CD4-positive, alpha-beta memory T cell (primary cell): ENCODE results near the gene MAPK9. TPM values are rescaled to one million over a fixed set of nuclear protein-coding genes. Genes with fewer than 3 reads are reported as not detected.

Experiments
- CTCF ChIA-PET: fragments of 350-600 bp; sonication (Branson Sonifier 250); formaldehyde crosslinking; loops from one replicate; lab custom pipeline; 2021; ENCODE audit warnings: inconsistent platforms; ENCODE audit not compliant: partially characterized antibody; lab: Charles Lee
- POLR2A ChIA-PET: fragments of 350-600 bp; sonication (Branson Sonifier 250); formaldehyde crosslinking; loops from one replicate; lab custom pipeline; 2021; ENCODE audit not compliant: partially characterized antibody; lab: Charles Lee
- DNase-seq, 5 donors: peaks; one replicate each; pipeline versions ENCODE4 v3.0.0 to v3.0.0-alpha.2; 2020 to 2022; ENCODE audit warnings: mixed read lengths in 1 of 5
- H3K27ac ChIP-seq: one replicate; pipeline ENCODE4 v1.7.0; 2013; ENCODE audit warnings: low read depth, low read length
- H3K27me3 ChIP-seq: 2 replicates; pipeline ENCODE4 v1.7.0; 2013; ENCODE audit warnings: mild to moderate bottlenecking, low read length, moderate library complexity; ENCODE audit not compliant: insufficient read depth
- H3K36me3 ChIP-seq: 2 replicates; pipeline ENCODE4 v1.7.0; 2013; ENCODE audit warnings: mild to moderate bottlenecking, low read length, moderate library complexity; ENCODE audit not compliant: insufficient read depth
- H3K4me1 ChIP-seq: 2 replicates; pipeline ENCODE4 v1.7.0; 2013; ENCODE audit warnings: mild to moderate bottlenecking, low read length, moderate library complexity; ENCODE audit not compliant: insufficient read depth
- H3K4me3 ChIP-seq, 2 donors: one replicate each; pipeline ENCODE4 v1.7.0; 2013; ENCODE audit warnings: low read length in 2 of 2, mild to moderate bottlenecking in 1 of 2
- H3K9me3 ChIP-seq, 2 donors: one replicate each; pipeline ENCODE4 v1.7.0; 2013; ENCODE audit warnings: low read length in 2 of 2, control low read depth in 1 of 2; ENCODE audit not compliant: control insufficient read depth in 1 of 2
- H3K27ac Mint-ChIP-seq, 7 donors: one replicate each; pipeline ENCODE4 v1.8.0; 2020 to 2021; ENCODE audit warnings: mixed read lengths in 7 of 7, mild to moderate bottlenecking in 6 of 7, inconsistent platforms in 3 of 7, moderate library complexity in 3 of 7
- H3K27me3 Mint-ChIP-seq, 2 donors: one replicate each; pipeline ENCODE4 v1.8.0; 2020 to 2021; ENCODE audit warnings: mixed read lengths in 2 of 2
- H3K36me3 Mint-ChIP-seq, 2 donors: one replicate each; pipeline ENCODE4 v1.8.0; 2020 to 2021; ENCODE audit warnings: mixed read lengths in 2 of 2, inconsistent platforms in 1 of 2, mild to moderate bottlenecking in 1 of 2
- H3K4me1 Mint-ChIP-seq, 4 donors: one replicate each; pipeline ENCODE4 v1.8.0; 2020 to 2021; ENCODE audit warnings: mixed read lengths in 4 of 4, mild to moderate bottlenecking in 1 of 4
- H3K4me3 Mint-ChIP-seq, 8 donors: one replicate each; pipeline ENCODE4 v1.8.0; 2020 to 2021; ENCODE audit warnings: mixed read lengths in 8 of 8, mild to moderate bottlenecking in 7 of 8, moderate library complexity in 6 of 8, inconsistent platforms in 3 of 8
- H3K9me3 Mint-ChIP-seq, 8 donors: one replicate each; pipeline ENCODE4 v1.8.0; 2020 to 2021; ENCODE audit warnings: mixed read lengths in 8 of 8, mild to moderate bottlenecking in 5 of 8, inconsistent platforms in 3 of 8, moderate library complexity in 1 of 8
- intact Hi-C: fragments of 100-400 bp; cut with micrococcal nuclease; formaldehyde crosslinking; loops from one replicate; pipeline ENCODE4 v1.15.1; 2023
- polyA plus RNA-seq, 2 donors: library from polyadenylated mRNA; unstranded; fragments of 300-500 nt; fragmentation: Illumina TruSeq; gene quantifications; one replicate each; pipeline ENCODE4 v1.2.3, GENCODE V29; 2021
- total RNA-seq, 2 experiments: library from RNA; stranded (reverse); gene quantifications; one replicate each; pipeline ENCODE4 v1.2.3, GENCODE V29; 2021

The MAPK9 gene
- total and polyA plus RNA-seq, 4 experiments from 2014 or later: 21.8 to 39.1 (median 35.1) TPM

DNA sequence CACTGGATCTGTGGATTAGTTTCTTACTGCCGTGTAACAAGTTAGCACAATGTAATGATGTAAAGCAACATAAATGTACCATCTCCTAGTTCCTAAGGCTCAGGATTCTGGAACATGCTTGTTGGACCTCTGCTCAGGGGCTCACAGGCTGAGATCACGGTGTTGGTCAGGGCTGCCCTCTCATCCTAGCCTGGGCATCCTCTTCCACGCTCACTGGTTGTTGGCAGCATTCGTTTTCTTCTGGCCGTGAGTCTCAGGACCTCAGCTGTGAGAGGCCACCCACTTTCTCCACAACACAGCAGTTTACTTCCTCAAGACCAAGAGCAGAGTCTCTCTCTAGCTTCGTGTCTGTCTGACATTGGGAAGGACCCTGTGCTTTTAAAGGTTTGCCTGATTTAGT is 100.2 kb downstream of the MAPK9 start:
- Mint-ChIP-seq H3K27me3 (peaks cover 4 to 8% of the 10 kb centered on the region in 2 donors), H3K27ac (no peak overlapping the region), H3K9me3 (peaks cover 0 to 10% (median 2%) of the 10 kb centered on the region in 8 donors), H3K36me3 (no peaks in the 10 kb centered on the region), H3K4me3 (no peak overlapping the region), H3K4me1 (no peaks in the 10 kb centered on the region)
- CTCF ChIA-PET: no interaction called here
- Histone ChIP-seq H3K27ac (no peak overlapping the region), H3K4me1 (no peaks in the 10 kb centered on the region), H3K9me3 (no peaks in the 10 kb centered on the region), H3K4me3 (no peak overlapping the region), H3K27me3 (no peaks in the 10 kb centered on the region), H3K36me3 (no peaks in the 10 kb centered on the region)
- intact Hi-C loops: no loop called here
- no peak for DNase-seq
- POLR2A ChIA-PET: no interaction called here

DNA sequence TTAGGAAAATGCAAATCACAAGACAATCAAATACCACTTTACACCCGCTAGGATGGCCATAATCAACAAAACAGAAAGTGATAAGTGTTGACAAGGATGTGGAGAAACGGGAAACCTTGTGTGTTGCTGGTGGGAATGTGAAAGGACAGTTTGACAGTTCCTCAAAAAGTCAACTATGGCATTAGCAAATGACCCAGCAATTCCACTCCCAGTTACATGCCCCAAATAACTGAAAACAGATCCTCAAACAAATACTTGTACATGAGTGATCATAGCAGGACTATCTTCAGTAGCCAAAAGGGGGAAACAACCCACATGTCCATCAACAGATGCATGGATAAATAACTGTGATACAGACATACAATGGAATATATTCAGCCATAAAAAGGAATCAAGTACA is 104.1 kb downstream of the MAPK9 start:
- no peaks in the 10 kb centered on the region for H3K9me3 ChIP-seq
- Mint-ChIP-seq H3K9me3 (peaks cover 0 to 17% (median 6%) of the 10 kb centered on the region in 8 donors), H3K27ac (no peak overlapping the region), H3K36me3 (no peaks in the 10 kb centered on the region), H3K27me3 (peaks cover 2% of the 10 kb centered on the region in 2 donors), H3K4me1 (no peaks in the 10 kb centered on the region), H3K4me3 (no peak overlapping the region)
- intact Hi-C loops: no loop called here
- H3K27me3 ChIP-seq: no peaks in the 10 kb centered on the region
- H3K36me3 ChIP-seq: no peaks in the 10 kb centered on the region
- no peak overlapping the region for H3K27ac ChIP-seq
- no peak overlapping the region for H3K4me3 ChIP-seq
- DNase-seq: no peak
- ChIA-PET CTCF (no interaction called here), POLR2A (no interaction called here)
- no peaks in the 10 kb centered on the region for H3K4me1 ChIP-seq

Other genes with a start within 250 kb of the MAPK9 start
- 10 to 100 TPM; 18.1 to 21.2 TPM for gene RNF130, start 220.3 kb downstream of the MAPK9 start, total RNA-seq
- gene RNF130, start 220.3 kb downstream of the MAPK9 start, polyA plus RNA-seq: 10 to 100 TPM; 16.8 to 18.0 TPM
- gene RASGEF1C, start 82.9 kb downstream of the MAPK9 start, total RNA-seq: not detected
- not detected for gene RASGEF1C, start 82.9 kb downstream of the MAPK9 start, polyA plus RNA-seq
- gene GFPT2, start 61.3 kb upstream of the MAPK9 start, total RNA-seq: under 1 TPM; 0.12 to 1.00 TPM
- gene GFPT2, start 61.3 kb upstream of the MAPK9 start, polyA plus RNA-seq: under 1 TPM in 1 of 2 donors, not detected in 1; 0.13 TPM
- 10 to 100 TPM; 30.1 to 37.8 TPM for gene CNOT6, start 202.3 kb upstream of the MAPK9 start, total RNA-seq
- gene CNOT6, start 202.3 kb upstream of the MAPK9 start, polyA plus RNA-seq: 1 to 10 TPM; 3.9 to 9.2 TPM